Measurements from ENCODE around the gene TNFRSF4.

Gene TNFRSF4

DNA sequence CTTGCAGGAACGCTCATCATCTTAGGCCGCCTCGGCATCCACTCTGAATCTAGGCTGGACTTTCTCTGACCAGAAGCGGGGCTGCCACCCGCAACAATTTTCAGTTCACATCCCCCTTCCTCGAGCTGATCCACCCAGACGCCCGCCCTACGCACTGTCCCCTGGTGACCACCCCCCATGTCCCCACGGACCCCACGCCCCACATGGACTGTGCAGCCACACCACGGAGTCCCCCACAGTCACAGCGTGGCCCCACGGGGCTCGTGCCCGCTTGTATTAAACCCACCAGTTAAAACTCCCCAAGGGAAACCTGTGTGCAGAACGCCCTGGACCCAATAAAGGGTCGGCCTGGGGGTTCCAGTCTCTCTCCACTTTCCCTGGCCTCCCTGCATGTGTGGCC is 45.6 kb upstream of the TNFRSF4 start:
- peaks cover 48% of the 10 kb centered on the region for H3K36me3 Mint-ChIP-seq (ENCODE audit: low read depth)
- no peaks in the 10 kb centered on the region for H3K9me3 Mint-ChIP-seq
- H3K27ac Mint-ChIP-seq: no peak overlapping the region
- H3K4me3 Mint-ChIP-seq: no peak overlapping the region
- no peaks in the 10 kb centered on the region for H3K27me3 Mint-ChIP-seq (ENCODE audit: low read depth)
- TF ChIP-seq, protein P1, sequence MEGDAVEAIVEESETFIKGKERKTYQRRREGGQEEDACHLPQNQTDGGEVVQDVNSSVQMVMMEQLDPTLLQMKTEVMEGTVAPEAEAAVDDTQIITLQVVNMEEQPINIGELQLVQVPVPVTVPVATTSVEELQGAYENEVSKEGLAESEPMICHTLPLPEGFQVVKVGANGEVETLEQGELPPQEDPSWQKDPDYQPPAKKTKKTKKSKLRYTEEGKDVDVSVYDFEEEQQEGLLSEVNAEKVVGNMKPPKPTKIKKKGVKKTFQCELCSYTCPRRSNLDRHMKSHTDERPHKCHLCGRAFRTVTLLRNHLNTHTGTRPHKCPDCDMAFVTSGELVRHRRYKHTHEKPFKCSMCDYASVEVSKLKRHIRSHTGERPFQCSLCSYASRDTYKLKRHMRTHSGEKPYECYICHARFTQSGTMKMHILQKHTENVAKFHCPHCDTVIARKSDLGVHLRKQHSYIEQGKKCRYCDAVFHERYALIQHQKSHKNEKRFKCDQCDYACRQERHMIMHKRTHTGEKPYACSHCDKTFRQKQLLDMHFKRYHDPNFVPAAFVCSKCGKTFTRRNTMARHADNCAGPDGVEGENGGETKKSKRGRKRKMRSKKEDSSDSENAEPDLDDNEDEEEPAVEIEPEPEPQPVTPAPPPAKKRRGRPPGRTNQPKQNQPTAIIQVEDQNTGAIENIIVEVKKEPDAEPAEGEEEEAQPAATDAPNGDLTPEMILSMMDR (IDR thresholded peaks at IDR 0.05; ENCODE audit: unreplicated experiment in 3 of 3): no peak
- no peaks in the 10 kb centered on the region for H3K4me1 Mint-ChIP-seq

DNA sequence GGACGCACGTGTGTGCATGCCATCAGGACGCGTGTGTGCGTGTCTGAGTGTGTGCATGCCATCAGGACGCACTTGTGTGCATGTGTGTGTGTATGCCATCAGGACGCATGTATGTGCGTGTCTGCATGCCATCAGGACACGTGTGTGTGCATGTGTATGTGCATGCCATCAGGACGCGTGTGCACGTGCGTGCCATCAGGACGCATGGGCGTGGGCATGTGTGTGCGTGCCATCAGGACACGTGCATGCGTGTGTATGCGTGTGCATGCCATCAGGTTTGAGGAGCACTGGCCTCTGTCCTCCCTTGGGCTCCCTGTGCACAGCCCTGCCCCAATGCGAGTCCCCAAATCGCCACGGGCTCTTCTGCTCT is 45.2 kb upstream of the TNFRSF4 start:
- H3K9me3 Mint-ChIP-seq: no peaks in the 10 kb centered on the region
- TF ChIP-seq, protein P1 (IDR thresholded peaks at IDR 0.05; ENCODE audit: unreplicated experiment in 3 of 3): no peak
- H3K4me1 Mint-ChIP-seq: no peaks in the 10 kb centered on the region
- no peak overlapping the region for H3K4me3 Mint-ChIP-seq
- no peak overlapping the region for H3K27ac Mint-ChIP-seq
- peaks cover 48% of the 10 kb centered on the region for H3K36me3 Mint-ChIP-seq (ENCODE audit: low read depth)
- H3K27me3 Mint-ChIP-seq (ENCODE audit: low read depth): no peaks in the 10 kb centered on the region

DNA sequence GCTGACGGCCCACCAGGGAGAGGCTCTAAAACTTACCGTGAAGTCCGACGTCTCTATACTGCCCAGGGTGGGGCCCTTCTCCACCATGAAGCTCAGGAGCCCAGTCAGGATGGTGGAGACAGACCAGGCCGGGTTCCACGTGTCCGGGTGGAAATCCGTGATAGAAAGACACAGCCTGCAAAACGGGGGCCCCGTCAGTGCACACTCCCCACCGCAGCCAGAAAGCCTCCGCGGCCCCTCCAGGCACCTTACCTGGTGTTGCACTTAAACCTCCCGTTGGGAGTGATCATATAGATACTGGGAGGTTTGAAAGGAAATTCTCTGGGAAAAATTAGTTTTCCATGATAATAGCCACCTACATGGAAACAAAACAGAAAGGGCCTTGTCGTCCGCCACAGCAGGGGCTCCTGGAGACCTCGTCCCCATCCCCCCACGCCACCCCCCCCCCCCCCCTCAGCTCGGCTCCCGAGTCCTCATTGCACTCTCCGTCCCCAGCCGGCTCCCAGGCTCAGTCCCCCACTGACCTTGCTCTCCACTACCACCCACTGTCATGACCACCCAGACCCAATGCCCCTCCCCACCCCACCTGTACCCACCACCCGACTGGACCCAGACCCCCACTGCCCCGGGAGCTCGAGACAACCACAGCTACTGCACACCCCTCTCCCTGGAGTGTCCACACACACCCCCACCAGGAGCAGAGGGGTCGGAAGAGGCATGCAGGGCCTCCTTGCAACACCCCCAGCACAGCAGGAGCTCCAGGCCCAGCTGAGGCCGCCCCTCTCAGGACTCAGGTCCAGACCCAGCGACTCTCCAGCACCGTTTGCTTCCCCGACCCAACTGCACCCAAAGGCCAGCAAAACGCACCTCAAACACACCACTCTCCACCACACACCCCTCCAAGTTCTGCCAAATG is 43.3 kb upstream of the TNFRSF4 start:
- Mint-ChIP-seq H3K4me3 (no peak overlapping the region), H3K27me3 (ENCODE audit: low read depth) (no peaks in the 10 kb centered on the region), H3K36me3 (ENCODE audit: low read depth) (peaks cover 58% of the 10 kb centered on the region), H3K27ac (no peak overlapping the region), H3K9me3 (no peaks in the 10 kb centered on the region), H3K4me1 (no peaks in the 10 kb centered on the region)
- TF ChIP-seq, protein P1 (IDR thresholded peaks at IDR 0.05; ENCODE audit: unreplicated experiment in 3 of 3): no peak

DNA sequence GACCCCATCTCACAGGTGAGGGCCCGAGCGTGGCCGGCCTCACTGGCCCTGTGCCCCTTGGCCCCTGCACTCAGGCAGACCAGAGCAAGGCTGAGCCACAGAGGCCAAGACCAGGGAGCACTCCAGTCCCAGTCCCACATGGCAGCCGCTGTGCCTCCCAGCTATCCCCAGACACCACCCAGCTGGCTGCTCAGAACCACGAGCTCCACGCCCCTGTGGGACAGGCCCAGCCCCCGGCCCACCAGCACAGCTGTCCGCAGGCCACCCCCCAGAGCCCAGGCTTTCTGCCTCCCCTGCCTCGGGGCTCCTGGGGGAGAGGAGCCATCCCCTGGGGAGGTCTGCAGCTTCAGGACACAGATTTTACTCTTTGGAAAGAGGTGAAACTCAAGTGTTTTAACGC is 41.7 kb upstream of the TNFRSF4 start:
- H3K27ac Mint-ChIP-seq: no peak overlapping the region
- peaks cover 52% of the 10 kb centered on the region for H3K36me3 Mint-ChIP-seq (ENCODE audit: low read depth)
- no peak overlapping the region for H3K4me3 Mint-ChIP-seq
- H3K27me3 Mint-ChIP-seq (ENCODE audit: low read depth): no peaks in the 10 kb centered on the region
- TF ChIP-seq, protein P1 (IDR thresholded peaks at IDR 0.05; ENCODE audit: unreplicated experiment in 3 of 3): no peak
- H3K4me1 Mint-ChIP-seq: no peaks in the 10 kb centered on the region
- no peaks in the 10 kb centered on the region for H3K9me3 Mint-ChIP-seq

DNA sequence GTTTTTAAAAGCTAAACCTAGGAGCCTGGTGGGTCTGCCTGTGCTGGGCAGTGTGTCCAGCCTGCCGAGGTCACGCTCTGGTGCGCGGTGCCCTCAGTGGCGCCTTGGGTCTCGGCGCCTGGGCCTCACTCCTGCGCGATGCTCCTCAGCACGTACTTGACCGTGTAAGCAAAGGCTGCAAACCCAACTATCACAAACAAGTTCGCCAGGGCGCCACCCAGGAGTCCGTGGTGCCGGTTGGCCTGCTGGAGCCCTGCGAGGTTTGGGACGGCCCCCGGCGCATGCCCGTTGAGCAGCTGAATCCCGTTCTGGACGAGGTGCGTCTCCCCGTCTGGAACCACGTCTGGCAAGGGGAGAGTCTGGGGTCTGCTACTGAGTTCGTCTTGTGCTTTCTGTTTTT is 41.1 kb upstream of the TNFRSF4 start:
- no peaks in the 10 kb centered on the region for H3K4me1 Mint-ChIP-seq
- H3K27me3 Mint-ChIP-seq (ENCODE audit: low read depth): no peaks in the 10 kb centered on the region
- H3K27ac Mint-ChIP-seq: no peak overlapping the region
- TF ChIP-seq, protein P1 (IDR thresholded peaks at IDR 0.05; ENCODE audit: unreplicated experiment in 3 of 3): no peak
- no peaks in the 10 kb centered on the region for H3K9me3 Mint-ChIP-seq
- H3K36me3 Mint-ChIP-seq (ENCODE audit: low read depth): peaks cover 49% of the 10 kb centered on the region
- no peak overlapping the region for H3K4me3 Mint-ChIP-seq

DNA sequence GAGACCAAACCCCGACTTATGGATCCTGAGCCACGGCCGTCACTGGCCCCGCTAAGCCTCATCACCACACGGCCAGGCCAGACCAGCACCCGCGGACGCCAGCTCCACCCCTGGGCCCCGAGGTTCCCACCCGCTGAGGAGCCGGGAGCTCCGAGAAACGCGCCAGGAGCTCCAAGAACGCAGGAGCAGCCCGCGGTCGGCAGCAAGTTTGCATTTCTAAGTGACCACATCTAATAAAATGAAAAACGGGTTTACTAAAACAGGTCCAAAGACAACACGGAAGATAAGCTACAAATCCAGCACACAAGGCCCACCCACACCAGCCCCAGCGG is 40.7 kb upstream of the TNFRSF4 start:
- TF ChIP-seq, protein P1 (IDR thresholded peaks at IDR 0.05; ENCODE audit: unreplicated experiment in 3 of 3): no peak
- no peak overlapping the region for H3K4me3 Mint-ChIP-seq
- H3K27me3 Mint-ChIP-seq (ENCODE audit: low read depth): no peaks in the 10 kb centered on the region

More for the DNA sequence above, 40.7 kb upstream of the TNFRSF4 start:
- Mint-ChIP-seq H3K4me1 (no peaks in the 10 kb centered on the region), H3K27ac (no peak overlapping the region), H3K36me3 (ENCODE audit: low read depth) (peaks cover 44% of the 10 kb centered on the region), H3K9me3 (no peaks in the 10 kb centered on the region)

Data from nephron (organoid).